H1 (cell line): ENCODE measurements around the gene ZNF248.
"Not testable (repeated sequence)": the region's sequence is repeated elsewhere in the genome, so short reads cannot be mapped to it uniquely, and the experiment has no call there.

Experiments used
- EZH2 ChIP-seq: fragments of 200-600 bp; sonication (generic); IDR thresholded peaks from 2 replicates; pipeline ENCODE4 v1.7.1; 2012; ENCODE audit warnings: low read depth, mild to moderate bottlenecking, moderate library complexity, low read length, inconsistent platforms; ENCODE audit not compliant: severe bottlenecking
- HDAC2 ChIP-seq, 2 experiments: fragments of 300-600 bp in 1 of 2; sonication (generic) in 1 of 2; IDR thresholded peaks; 2 replicates each; pipeline ENCODE4 v1.6.1; 2011 to 2012; ENCODE audit warnings: low read depth in 2 of 2, low read length in 2 of 2, mild to moderate bottlenecking in 2 of 2, moderate library complexity in 2 of 2, borderline replicate concordance in 1 of 2, inconsistent platforms in 1 of 2

DNA sequence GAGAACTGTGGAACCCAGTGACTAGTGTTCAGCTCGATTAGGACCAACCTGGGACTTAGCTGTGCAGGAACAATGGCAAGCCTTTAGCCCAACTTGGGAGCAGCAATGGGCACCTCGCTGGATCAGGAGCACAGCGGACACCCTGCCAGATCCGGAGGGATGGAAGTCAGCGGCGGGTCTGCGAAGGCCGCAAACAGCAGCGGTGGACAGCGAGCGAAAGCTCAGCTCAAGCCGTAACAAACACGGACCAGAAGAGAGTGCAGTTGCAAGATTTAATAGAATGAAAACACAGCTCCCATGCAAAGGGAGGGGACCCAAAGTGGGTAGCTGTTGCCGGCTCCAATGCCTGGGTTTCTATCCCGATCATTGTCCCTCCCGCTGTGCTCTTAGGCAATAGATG lies 1.9 kb upstream of the ZNF248 start:
- TF ChIP-seq HDAC2 (IDR thresholded peaks at IDR 0.05; ENCODE audit: borderline replicate concordance in 1 of 2, low read depth in 2 of 2, low read length in 2 of 2); EZH2: not testable (repeated sequence)
